ENCODE results near the gene FUT7.
"Not testable (repeated sequence)": the region's sequence is repeated elsewhere in the genome, so short reads cannot be mapped to it uniquely, and the experiment has no call there.

The FUT7 gene

DNA sequence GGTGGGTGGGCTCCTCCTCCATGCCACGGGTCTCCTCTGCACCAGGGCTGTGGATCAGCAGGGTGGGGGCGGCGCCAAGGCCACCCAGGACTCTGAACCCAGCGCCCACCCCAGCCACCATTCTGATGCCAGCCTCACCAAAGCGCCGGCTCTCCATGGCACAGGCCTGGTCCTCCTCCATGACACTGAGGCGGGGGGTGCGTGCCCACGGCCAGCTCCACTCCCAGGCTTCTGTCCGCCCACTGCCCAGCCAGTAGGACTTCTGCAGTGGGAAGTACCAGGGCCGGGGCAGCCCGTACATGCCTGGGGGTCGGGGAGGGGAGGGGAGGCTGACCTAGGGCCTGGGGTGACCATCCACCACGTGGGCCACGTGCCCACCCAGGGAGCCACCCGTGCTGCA, 15.5 kb downstream of the FUT7 start:
- DNase-seq, result no peak

DNA sequence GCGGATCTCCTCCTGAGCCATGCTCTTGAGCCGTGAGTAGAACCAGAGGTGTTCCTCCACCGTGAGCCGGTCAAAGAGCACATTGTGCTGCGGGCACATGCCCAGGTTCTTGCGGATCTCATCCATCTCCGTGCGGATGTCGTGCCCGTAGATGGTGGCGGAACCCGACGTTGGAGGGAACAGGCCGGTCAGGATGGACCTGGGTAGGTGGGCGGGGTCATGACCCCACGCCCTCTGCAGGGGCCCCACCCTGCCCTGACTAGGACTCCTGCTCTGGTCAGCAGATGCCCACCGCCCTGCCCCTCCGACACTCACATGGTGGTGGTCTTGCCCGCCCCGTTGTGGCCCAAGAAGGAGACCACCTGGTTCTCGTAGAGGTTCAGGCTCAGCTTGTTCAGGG, 15.9 kb downstream of the FUT7 start:
- no peak for DNase-seq

- no peak for DNase-seq
These were observed 16.4 kb downstream of the FUT7 start for GRCh38 chr9:137015540-137015930.

- DNase-seq, result no peak
These were observed 16.9 kb downstream of the FUT7 start for GRCh38 chr9:137014776-137015539.

GRCh38 chr9:137014166-137014565, 17.7 kb downstream of the FUT7 start:
- no peak for DNase-seq

GRCh38 chr9:137013571-137013940, 18.3 kb downstream of the FUT7 start:
- no peak for DNase-seq

GRCh38 chr9:137012694-137013570, 19.0 kb downstream of the FUT7 start:
- no peak for DNase-seq

DNA sequence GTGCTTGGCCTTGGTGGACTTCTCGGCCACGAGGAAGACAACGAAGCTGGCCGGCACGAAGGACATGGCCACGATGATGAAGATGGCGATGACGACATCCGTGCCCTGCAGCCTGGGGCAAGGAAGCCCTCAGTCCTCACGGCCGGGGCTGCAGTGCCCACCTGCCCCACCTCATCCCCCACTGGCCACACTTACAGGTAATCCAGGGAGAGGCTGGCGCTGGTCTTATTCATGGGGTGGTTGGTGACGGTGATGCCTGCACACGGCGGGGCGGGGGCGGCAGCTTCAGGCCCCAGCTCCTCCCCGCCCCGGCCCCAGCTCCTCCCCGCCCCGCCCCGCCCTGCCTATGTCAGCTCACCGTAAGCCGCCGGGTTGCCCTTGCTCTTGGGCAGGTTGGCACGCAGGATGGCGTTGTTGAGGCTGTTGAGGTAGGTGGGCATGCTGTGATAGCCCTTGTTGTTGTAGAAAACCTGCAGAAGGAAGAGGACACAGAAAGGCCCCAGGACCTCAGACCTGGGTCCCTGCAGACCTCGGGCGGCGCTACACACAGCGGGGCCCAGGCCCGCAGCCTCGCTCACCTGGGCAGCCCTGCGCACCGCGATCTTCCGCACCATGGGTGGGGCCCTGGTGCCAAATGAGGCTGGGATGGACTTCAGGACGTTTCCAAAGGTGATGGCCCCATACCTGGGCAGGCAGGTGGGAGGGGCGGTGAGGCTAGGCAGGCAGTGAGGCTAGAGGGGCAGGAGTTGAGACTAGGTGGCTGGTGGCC, 19.8 kb downstream of the FUT7 start:
- no peak for DNase-seq

DNA sequence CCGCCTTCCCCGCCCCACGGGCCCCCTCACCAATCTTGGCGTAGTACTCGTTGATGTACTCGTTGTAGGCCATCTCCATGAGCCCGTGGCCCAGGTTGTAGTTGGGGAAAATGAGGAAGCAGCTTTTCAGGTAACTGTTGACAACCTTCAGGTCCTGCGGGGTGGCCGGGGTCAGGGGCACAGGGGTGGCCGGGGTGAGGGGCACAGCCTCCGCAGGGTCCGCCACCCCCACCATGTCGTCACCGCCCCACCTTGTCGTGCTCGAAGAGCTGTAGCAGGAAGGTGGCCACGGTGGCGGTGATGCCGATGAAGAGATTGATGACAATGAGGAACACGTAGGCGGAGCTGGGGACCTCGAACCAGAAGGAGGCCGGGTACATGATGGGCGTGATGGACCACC, 20.7 kb downstream of the FUT7 start:
- no peak for DNase-seq

DNA sequence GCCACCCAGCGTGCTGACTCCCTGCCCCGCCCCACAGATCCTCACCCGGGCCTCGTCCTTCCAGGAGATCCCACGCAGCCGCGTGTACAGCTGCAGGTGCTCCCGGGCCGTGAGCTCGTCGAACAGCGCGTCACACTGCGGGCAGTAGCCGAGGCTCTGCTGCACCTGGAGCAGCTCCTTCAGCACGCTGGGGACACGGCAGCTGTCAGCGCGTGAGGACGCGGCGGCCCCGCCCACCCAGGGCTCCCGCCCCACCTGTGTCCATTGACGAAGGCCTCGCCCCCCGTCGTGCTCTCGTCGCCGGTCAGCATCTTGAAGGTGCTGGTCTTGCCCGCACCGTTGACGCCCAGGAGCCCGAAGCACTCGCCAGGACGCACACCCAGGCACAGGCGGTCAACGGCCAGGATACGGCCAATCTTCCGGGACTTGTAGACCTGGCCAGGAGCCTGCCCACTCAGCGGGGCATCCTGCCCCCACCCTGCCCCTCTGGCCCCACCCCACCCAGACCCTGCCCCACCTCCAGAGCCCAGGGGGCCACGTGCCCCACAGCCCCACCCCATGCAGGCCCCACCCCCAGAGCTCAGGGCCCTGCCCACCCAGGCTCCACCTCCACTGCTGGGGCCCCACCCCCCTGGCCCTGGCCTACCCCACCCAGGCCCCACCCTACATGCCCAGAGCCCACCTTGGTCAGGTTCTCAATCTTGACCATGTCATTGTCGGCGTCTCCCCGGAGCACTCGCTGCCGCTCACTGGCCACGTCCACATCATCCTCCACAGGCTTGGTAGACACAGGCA, 21.8 kb downstream of the FUT7 start:
- DNase-seq, result peak; percentile 72

DNA sequence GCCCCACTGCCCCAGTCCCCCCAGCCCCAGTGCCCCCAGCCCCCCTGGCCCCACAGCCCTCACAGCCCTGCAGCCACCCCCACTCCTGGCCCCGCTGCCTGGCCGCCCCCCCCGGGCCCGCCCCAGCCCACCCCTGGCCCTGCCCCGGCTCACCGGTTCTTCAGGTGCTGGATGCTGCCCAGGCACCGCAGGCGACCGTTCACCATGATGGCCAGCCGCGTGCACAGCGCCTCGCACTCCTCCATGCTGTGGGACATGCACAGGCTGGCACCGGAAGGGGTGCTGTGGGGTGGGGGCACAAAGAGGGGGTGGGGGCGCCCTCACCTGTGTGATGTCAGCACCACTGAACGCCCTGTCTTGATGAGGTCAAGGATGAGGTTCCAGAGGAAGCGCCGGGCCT, 22.7 kb downstream of the FUT7 start:
- DNase-seq, result no peak

- no peak for DNase-seq
These were observed 23.6 kb downstream of the FUT7 start for GRCh38 chr9:137008312-137008711.

DNA sequence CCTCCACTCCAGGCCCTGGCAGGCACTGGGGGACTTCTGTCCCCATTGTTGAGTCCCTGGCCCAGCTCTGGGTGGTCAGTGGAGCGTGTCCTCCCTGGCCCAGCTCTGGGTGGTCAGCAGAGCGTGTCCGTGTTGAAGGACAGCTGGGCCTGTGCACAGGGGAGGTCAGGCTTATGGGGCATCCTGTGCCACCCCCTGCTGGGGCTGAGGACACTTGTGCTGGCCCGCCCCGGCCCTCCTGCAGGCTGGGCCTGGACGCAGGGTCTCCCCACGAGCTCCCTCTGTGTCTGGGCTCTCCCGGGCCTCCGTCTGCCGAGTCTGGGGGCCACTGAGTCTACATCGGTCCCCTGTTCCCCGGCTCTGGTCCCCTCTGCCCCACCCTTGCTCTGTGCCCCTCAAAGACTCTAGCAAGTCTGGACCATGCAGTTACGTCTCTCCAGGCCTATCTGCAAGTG, 24.0 kb downstream of the FUT7 start:
- DNase-seq, result no peak

GRCh38 chr9:137007108-137007815, 24.6 kb downstream of the FUT7 start:
- DNase-seq, result peak; percentile 74

DNA sequence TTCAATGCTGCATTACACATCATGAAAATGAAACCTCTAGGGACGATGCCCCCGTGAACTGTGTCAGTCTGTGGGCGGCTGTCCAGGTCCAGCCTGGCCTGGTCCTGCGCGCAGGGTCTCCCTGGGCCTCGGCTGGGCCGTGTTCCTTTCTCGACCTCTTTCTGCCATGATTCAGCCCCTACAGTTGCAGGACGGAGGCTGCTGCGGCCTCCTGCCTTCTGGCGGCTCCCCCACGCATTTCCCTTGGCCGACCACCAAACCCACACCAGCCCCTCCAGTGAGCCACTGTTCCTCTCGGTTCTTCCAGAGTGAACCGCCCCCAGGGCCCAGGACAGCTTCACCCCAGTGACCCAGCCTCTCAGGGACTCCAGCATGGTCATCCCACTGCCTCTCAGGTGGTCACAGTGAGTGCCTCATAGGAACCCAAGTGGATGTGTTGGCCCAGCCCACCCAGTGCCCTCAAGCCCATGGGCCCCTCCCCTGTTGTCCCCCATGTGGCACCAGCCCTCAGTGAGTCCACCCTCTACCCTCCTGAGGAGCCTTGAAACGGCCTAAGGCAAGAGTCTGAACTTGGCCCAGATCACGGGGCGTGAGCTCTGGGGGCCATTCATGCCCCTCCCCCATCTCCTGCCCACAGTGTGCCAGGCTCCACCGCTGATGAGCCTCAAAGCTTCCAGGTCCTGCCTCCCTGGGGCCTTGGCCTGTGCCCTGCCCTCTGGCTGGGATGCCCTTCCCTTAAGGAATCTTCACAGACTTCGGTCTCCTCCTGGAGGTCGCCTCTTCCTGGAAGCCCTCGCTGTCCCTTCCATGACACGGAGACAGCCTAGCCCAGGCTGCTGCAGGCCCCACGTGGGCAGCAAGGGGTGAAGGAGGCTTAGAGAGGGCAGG, 25.5 kb downstream of the FUT7 start:
- DNase-seq, result no peak

- not testable (repeated sequence) for DNase-seq
These were observed 27.6 kb downstream of the FUT7 start for GRCh38 chr9:137004285-137004684.

DNA sequence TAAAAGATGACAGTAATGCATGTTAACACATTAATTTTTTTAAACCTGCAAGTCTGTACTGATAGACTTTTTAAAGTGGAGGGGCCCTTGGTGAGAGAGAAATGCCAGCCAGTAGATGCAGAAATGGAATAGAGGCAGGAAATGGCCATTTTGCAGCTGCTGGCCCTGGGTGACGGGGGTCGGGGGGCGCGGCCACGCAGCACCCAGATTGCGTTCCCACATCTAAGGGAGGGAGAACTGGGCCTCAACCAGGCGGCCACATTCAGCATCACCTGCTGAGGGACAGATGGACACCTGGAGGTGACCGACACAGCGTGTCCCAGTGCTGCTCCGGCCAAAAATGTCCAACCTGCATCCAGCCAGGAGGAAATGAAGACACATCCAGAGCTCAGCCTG, 29.2 kb downstream of the FUT7 start:
- no peak for DNase-seq

GRCh38 chr9:137001857-137002645, 29.8 kb downstream of the FUT7 start:
- DNase-seq, result no peak

- no peak for DNase-seq
These were observed 31.5 kb downstream of the FUT7 start for GRCh38 chr9:137000177-137000930.

Measured in NCI-H2029 (cell line).